ENCODE data around the gene SLC45A1.

- TF ChIP-seq CTCF (optimal IDR thresholded peaks at IDR 0.05 in 1 of 3, IDR thresholded peaks at IDR 0.05 in 1 of 3, conservative IDR thresholded peaks at IDR 0.05 in 1 of 3; ENCODE audit: extremely low read depth in 1 of 3, insufficient read depth in 2 of 3, low read length in 3 of 3) (no peak), EZH2 (IDR thresholded peaks at IDR 0.05; ENCODE audit: low read length) (no peak)
Measured at GRCh38 chr1:8384088-8384487, 66.2 kb downstream of the SLC45A1 start.
